ENCODE results near the gene ALDOA.

The ALDOA gene

DNA sequence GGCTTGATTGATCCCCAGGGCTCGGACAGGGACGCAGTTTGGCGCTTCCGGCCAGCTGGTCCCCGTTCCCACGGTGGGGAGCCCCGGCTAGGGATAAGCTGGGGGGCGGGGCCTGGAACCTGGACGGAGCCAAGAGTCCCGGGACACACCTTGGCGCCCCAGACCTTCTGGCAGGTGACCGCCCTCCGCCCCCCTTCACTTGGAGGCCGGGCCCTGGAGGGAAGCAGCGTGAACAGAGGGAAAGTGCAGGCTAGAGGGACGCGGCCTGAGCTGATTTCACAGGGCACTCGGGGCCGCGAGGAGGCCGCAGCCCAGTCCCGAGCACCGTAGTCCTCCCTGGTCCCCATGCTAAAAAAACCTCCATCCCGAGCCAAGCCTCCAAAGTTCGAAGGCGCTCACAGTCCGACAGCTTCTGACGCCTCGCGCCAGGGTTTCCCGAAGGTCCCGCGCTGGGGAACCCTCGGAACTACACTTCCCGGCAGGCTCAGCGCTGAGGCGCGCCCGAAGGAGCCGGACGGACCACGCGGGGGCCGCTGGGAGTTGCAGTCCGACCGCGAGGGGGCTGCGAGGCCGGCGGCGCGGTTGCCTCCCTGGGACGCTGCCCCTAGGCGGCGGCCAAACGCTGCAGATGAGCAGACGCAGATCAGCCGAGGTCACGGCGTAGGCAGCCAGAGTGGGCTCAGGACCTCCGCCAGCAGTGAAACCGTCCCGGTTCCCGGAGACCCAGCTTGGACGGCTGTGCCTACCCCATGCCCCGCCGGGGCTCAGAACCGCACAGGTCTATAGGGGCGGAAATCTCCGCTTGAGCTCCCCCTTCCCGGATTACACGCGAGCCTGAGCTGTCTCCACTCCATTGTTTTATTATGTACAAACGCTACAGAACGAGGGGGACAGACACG lies 26.2 kb downstream of the ALDOA start, which contains the start of gene TBX6:
Gene TBX6, minus strand, starts transcription at position 451 of the 899 bp plus-strand sequence. CDS start 731 bp downstream, outside the sequence.
- TF ChIP-seq, protein P1, sequence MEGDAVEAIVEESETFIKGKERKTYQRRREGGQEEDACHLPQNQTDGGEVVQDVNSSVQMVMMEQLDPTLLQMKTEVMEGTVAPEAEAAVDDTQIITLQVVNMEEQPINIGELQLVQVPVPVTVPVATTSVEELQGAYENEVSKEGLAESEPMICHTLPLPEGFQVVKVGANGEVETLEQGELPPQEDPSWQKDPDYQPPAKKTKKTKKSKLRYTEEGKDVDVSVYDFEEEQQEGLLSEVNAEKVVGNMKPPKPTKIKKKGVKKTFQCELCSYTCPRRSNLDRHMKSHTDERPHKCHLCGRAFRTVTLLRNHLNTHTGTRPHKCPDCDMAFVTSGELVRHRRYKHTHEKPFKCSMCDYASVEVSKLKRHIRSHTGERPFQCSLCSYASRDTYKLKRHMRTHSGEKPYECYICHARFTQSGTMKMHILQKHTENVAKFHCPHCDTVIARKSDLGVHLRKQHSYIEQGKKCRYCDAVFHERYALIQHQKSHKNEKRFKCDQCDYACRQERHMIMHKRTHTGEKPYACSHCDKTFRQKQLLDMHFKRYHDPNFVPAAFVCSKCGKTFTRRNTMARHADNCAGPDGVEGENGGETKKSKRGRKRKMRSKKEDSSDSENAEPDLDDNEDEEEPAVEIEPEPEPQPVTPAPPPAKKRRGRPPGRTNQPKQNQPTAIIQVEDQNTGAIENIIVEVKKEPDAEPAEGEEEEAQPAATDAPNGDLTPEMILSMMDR (conservative IDR thresholded peaks at IDR 0.05; ENCODE audit: low read depth, low read length), result no peak; the same call in 1 of the 2 replicates
- H3K36me3 ChIP-seq (ENCODE audit: insufficient read depth), result no peaks in the 10 kb centered on the region
- no peaks in the 10 kb centered on the region for H4K20me1 ChIP-seq (ENCODE audit: insufficient read depth)
- peak within 1 kb of the TSS; percentile 90 for H2AFZ ChIP-seq (ENCODE audit: low read depth)
- no peaks in the 10 kb centered on the region for H3K27me3 ChIP-seq (ENCODE audit: insufficient read depth, low read depth)
- peak within 1 kb of the TSS; percentile 27 for H3K27ac ChIP-seq
- H3K4me2 ChIP-seq, result peak within 1 kb of the TSS; percentile 62
- H3K4me3 ChIP-seq (IDR thresholded peaks at IDR 0.05; ENCODE audit: insufficient read depth, low read depth, low read length), result no peak within 1 kb of the TSS
- peak within 1 kb of the TSS; percentile 59 for H3K9ac ChIP-seq
- no peaks in the 10 kb centered on the region; the same call in 1 of the 2 replicates for H3K79me2 ChIP-seq (ENCODE audit: insufficient read depth, low read depth)
- peaks cover 41% of the 10 kb centered on the region for H3K4me1 ChIP-seq (ENCODE audit: low read depth, poor library complexity, severe bottlenecking)

GRCh38 chr16:30092373-30093010 lies 26.9 kb downstream of the ALDOA start:
- Histone ChIP-seq H3K36me3 (ENCODE audit: insufficient read depth) (no peaks in the 10 kb centered on the region), H3K79me2 (ENCODE audit: insufficient read depth, low read depth) (no peaks in the 10 kb centered on the region; the same call in 1 of the 2 replicates), H3K9ac (peak overlapping the region; percentile 59), H3K4me2 (peak overlapping the region; percentile 62), H3K27ac (peak overlapping the region; percentile 27), H4K20me1 (ENCODE audit: insufficient read depth) (no peaks in the 10 kb centered on the region), H3K27me3 (ENCODE audit: insufficient read depth, low read depth) (no peaks in the 10 kb centered on the region), H3K4me1 (ENCODE audit: low read depth, poor library complexity, severe bottlenecking) (peaks cover 42% of the 10 kb centered on the region), H3K4me3 (IDR thresholded peaks at IDR 0.05; ENCODE audit: insufficient read depth, low read depth, low read length) (no peak overlapping the region), H2AFZ (ENCODE audit: low read depth) (peak overlapping the region; percentile 90)
- TF ChIP-seq, protein P1 (conservative IDR thresholded peaks at IDR 0.05; ENCODE audit: low read depth, low read length), result peak; percentile 71

GRCh38 chr16:30094541-30095165 lies 29.1 kb downstream of the ALDOA start:
- Histone ChIP-seq H3K4me1 (ENCODE audit: low read depth, poor library complexity, severe bottlenecking) (peaks cover 35% of the 10 kb centered on the region), H3K4me2 (peak overlapping the region; percentile 94; the same call in 1 of the 2 replicates), H3K27ac (no peak overlapping the region), H3K36me3 (ENCODE audit: insufficient read depth) (no peaks in the 10 kb centered on the region), H3K9ac (no peak overlapping the region), H2AFZ (ENCODE audit: low read depth) (no peak overlapping the region), H4K20me1 (ENCODE audit: insufficient read depth) (no peaks in the 10 kb centered on the region), H3K27me3 (ENCODE audit: insufficient read depth, low read depth) (no peaks in the 10 kb centered on the region), H3K79me2 (ENCODE audit: insufficient read depth, low read depth) (no peaks in the 10 kb centered on the region; the same call in 1 of the 2 replicates), H3K4me3 (IDR thresholded peaks at IDR 0.05; ENCODE audit: insufficient read depth, low read depth, low read length) (no peak overlapping the region)
- TF ChIP-seq, protein P1 (conservative IDR thresholded peaks at IDR 0.05; ENCODE audit: low read depth, low read length), result no peak
